ENCODE measurements around the gene HOXB6. TPM values are rescaled to one million over a fixed set of nuclear protein-coding genes. Genes with fewer than 3 reads are reported as not detected.

The HOXB6 gene
- polyA plus RNA-seq, 4 donors: 67.8 to 159 (median 116) TPM

- no peak for DNase-seq (ENCODE audit: low read depth in 4 of 4, low spot score in 2 of 4)
Measured at GRCh38 chr17:48570325-48571023, 34.3 kb downstream of the HOXB6 start.

GRCh38 chr17:48569674-48570324 lies 35.0 kb downstream of the HOXB6 start:
- no peak for DNase-seq (ENCODE audit: low read depth in 4 of 4, low spot score in 2 of 4)

GRCh38 chr17:48569240-48569582 lies 35.6 kb downstream of the HOXB6 start:
- no peak for DNase-seq (ENCODE audit: low read depth in 4 of 4, low spot score in 2 of 4)

- no peak for DNase-seq (ENCODE audit: low read depth in 4 of 4, low spot score in 2 of 4)
Measured at GRCh38 chr17:48568499-48569239, 36.1 kb downstream of the HOXB6 start.

GRCh38 chr17:48567646-48568354 lies 37.0 kb downstream of the HOXB6 start:
- no peak for DNase-seq (ENCODE audit: low read depth in 4 of 4, low spot score in 2 of 4)

GRCh38 chr17:48567209-48567608 lies 37.6 kb downstream of the HOXB6 start:
- DNase-seq (ENCODE audit: low read depth in 4 of 4, low spot score in 2 of 4): no peak

- no peak for DNase-seq (ENCODE audit: low read depth in 4 of 4, low spot score in 2 of 4)
Measured at GRCh38 chr17:48566717-48567116, 38.1 kb downstream of the HOXB6 start.

- DNase-seq (ENCODE audit: low read depth in 4 of 4, low spot score in 2 of 4): no peak
Measured at GRCh38 chr17:48565925-48566710, 38.7 kb downstream of the HOXB6 start.

GRCh38 chr17:48565022-48565554 lies 39.7 kb downstream of the HOXB6 start:
- DNase-seq (ENCODE audit: low read depth in 4 of 4, low spot score in 2 of 4): no peak

- no peak for DNase-seq (ENCODE audit: low read depth in 4 of 4, low spot score in 2 of 4)
Measured at GRCh38 chr17:48564188-48565021, 40.4 kb downstream of the HOXB6 start.

- no peak for DNase-seq (ENCODE audit: low read depth in 4 of 4, low spot score in 2 of 4)
Measured at GRCh38 chr17:48563867-48564187, 41.0 kb downstream of the HOXB6 start.

- DNase-seq (ENCODE audit: low read depth in 4 of 4, low spot score in 2 of 4): no peak
Measured at GRCh38 chr17:48563385-48563838, 41.4 kb downstream of the HOXB6 start.

GRCh38 chr17:48562934-48563333 lies 41.9 kb downstream of the HOXB6 start:
- DNase-seq (ENCODE audit: low read depth in 4 of 4, low spot score in 2 of 4): no peak

- no peak for DNase-seq (ENCODE audit: low read depth in 4 of 4, low spot score in 2 of 4)
Measured at GRCh38 chr17:48561884-48562810, 42.6 kb downstream of the HOXB6 start.

- DNase-seq (ENCODE audit: low read depth in 4 of 4, low spot score in 2 of 4): no peak
Measured at GRCh38 chr17:48559840-48560817, 44.7 kb downstream of the HOXB6 start.

- no peak for DNase-seq (ENCODE audit: low read depth in 4 of 4, low spot score in 2 of 4)
Measured at GRCh38 chr17:48559122-48559839, 45.5 kb downstream of the HOXB6 start.

GRCh38 chr17:48558831-48559121 lies 46.0 kb downstream of the HOXB6 start:
- no peak for DNase-seq (ENCODE audit: low read depth in 4 of 4, low spot score in 2 of 4)

Measured in left renal cortex interstitium (tissue), 4 donors.